Smooth muscle cell (in vitro differentiated cells): ENCODE data around the gene FMNL3. TPM values are rescaled to one million over a fixed set of nuclear protein-coding genes. Genes with fewer than 3 reads are reported as not detected.
"Not testable (repeated sequence)": the region's sequence is repeated elsewhere in the genome, so short reads cannot be mapped to it uniquely, and the experiment has no call there.

Experiments used
- DNase-seq: peaks from one replicate; lab custom pipeline; 2025; ENCODE audit not compliant: unreplicated experiment; lab: John Stamatoyannopoulos, UW
- H2AFZ ChIP-seq: fragments of 200-600 bp; sonication (generic); 2 replicates; pipeline ENCODE4 v1.6.0; 2016; ENCODE audit warnings: antibody characterized with exemption, low read depth, mild to moderate bottlenecking
- H3F3A ChIP-seq: fragments of 200-600 bp; sonication (generic); 2 replicates; pipeline ENCODE4 v1.6.0; 2017; ENCODE audit warnings: antibody characterized with exemption, low read depth
- H3K27ac ChIP-seq: fragments of 200-600 bp; sonication (generic); 2 replicates; pipeline ENCODE4 v1.5.1; 2016; ENCODE audit warnings: low read depth, mild to moderate bottlenecking
- H3K27me3 ChIP-seq: fragments of 200-600 bp; sonication (generic); 2 replicates; pipeline ENCODE4 v1.6.1; 2016; ENCODE audit warnings: low read depth, mild to moderate bottlenecking
- H3K36me3 ChIP-seq: fragments of 200-600 bp; sonication (generic); 2 replicates; pipeline ENCODE4 v1.5.1; 2016; ENCODE audit warnings: low read depth
- H3K4me1 ChIP-seq: fragments of 200-600 bp; sonication (generic); 2 replicates; pipeline ENCODE4 v1.5.1; 2016; ENCODE audit warnings: low read depth
- H3K4me2 ChIP-seq: fragments of 200-600 bp; sonication (generic); 2 replicates; pipeline ENCODE4 v1.6.0; 2016; ENCODE audit warnings: mild to moderate bottlenecking
- H3K4me3 ChIP-seq: fragments of 200-600 bp; sonication (generic); 2 replicates; pipeline ENCODE4 v1.5.1; 2016; ENCODE audit warnings: mild to moderate bottlenecking
- H3K79me2 ChIP-seq: fragments of 200-600 bp; sonication (generic); 2 replicates; pipeline ENCODE4 v1.6.0; 2016; ENCODE audit warnings: low read depth, mild to moderate bottlenecking
- H3K9ac ChIP-seq: fragments of 200-600 bp; sonication (generic); 2 replicates; pipeline ENCODE4 v1.6.0; 2016; ENCODE audit warnings: low read depth
- H3K9me3 ChIP-seq: fragments of 200-600 bp; sonication (generic); replicated peaks from 2 replicates; pipeline ENCODE4 v1.5.1; 2016; ENCODE audit warnings: low read depth
- H4K20me1 ChIP-seq: fragments of 200-600 bp; sonication (generic); 2 replicates; pipeline ENCODE4 v1.6.0; 2016; ENCODE audit warnings: low read depth
- CTCF ChIP-seq: fragments of 200-600 bp; sonication (generic); IDR thresholded peaks from 2 replicates; pipeline ENCODE4 v1.5.1; 2017; ENCODE audit warnings: borderline replicate concordance, mild to moderate bottlenecking, antibody characterized with exemption; ENCODE audit not compliant: insufficient read depth, poor library complexity, severe bottlenecking
- WGBS: methylation state at CpG from one replicate; pipeline ENCODE4 v1.1.7; 2016; ENCODE audit warnings: low lambda C conversion rate; 5-methylcytosine and 5-hydroxymethylcytosine counted together
- polyA plus RNA-seq: library from polyadenylated mRNA; unstranded; fragments of >200 nt; fragmentation: Nextera tagmentation; extraction: Ambion mirVana; gene quantifications from 2 replicates; pipeline ENCODE4 v1.2.1, GENCODE V29; 2016
- total RNA-seq: library from RNA; depleted of rRNA; stranded (reverse); fragments of >200 nt; gene quantifications from 2 replicates; pipeline ENCODE4 v1.2.3, GENCODE V29; 2014

The FMNL3 gene
- total and polyA plus RNA-seq, 2 experiments from 2014 or later = 18.3 to 21.7 TPM

GRCh38 chr12:49730568-49731101 lies 23.4 kb upstream of the FMNL3 start:
- Histone ChIP-seq H3K27ac (no peak overlapping the region), H3K27me3 (no peaks in the 10 kb centered on the region), H2AFZ (no peak overlapping the region), H3K4me1 (no peaks in the 10 kb centered on the region), H3K36me3 (no peaks in the 10 kb centered on the region), H4K20me1 (no peaks in the 10 kb centered on the region), H3K9me3 (no peaks in the 10 kb centered on the region), H3K79me2 (no peaks in the 10 kb centered on the region), H3K4me2 (no peak overlapping the region), H3F3A (no peaks in the 10 kb centered on the region), H3K4me3 (no peak overlapping the region), H3K9ac (no peak overlapping the region)
- WGBS = 89% methylated on average over 3 of the region's 3 CpGs
- no peak for DNase-seq
- no peak for TF ChIP-seq CTCF

GRCh38 chr12:49730050-49730449 lies 22.8 kb upstream of the FMNL3 start:
- no peak overlapping the region for H3K27ac ChIP-seq

DNA sequence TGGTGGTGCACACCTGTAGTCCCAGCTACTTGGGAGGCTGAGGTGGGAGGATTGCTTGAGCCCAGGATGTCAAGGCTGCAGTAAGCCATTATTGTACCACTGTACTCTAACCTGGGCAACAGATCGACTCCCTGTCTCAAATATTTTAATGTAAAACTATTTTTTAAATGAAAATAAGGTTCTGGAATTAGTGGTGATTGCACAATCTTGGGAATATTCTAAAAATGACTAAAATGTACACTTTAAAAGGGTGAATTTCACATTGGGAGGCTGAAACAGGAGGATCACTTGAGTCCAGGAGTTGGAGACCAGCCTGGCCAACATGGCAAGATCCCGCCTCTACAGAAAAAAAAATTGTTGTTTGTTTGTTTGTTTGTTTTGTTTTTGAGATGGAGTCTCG lies 21.2 kb upstream of the FMNL3 start:
- Histone ChIP-seq H3K27ac (no peak overlapping the region), H2AFZ (no peak overlapping the region), H3K27me3 (no peaks in the 10 kb centered on the region), H3K36me3 (no peaks in the 10 kb centered on the region), H3K4me3 (no peak overlapping the region), H3K4me2 (no peak overlapping the region), H3F3A (no peaks in the 10 kb centered on the region), H3K9me3 (no peaks in the 10 kb centered on the region), H3K4me1 (no peaks in the 10 kb centered on the region), H3K9ac (no peak overlapping the region), H4K20me1 (no peaks in the 10 kb centered on the region), H3K79me2 (no peaks in the 10 kb centered on the region)
- DNase-seq = no peak
- TF ChIP-seq CTCF = no peak
- 93% methylated on average over 3 of the region's 3 CpGs for WGBS

More at GRCh38 chr12:49730050-49730449, 22.8 kb upstream of the FMNL3 start:
- H3K9ac ChIP-seq = no peak overlapping the region
- H3K4me2 ChIP-seq = no peak overlapping the region
- H2AFZ ChIP-seq = no peak overlapping the region
- WGBS = 69% methylated on average over 1 of the region's 1 CpG
- no peaks in the 10 kb centered on the region for H4K20me1 ChIP-seq
- no peaks in the 10 kb centered on the region for H3K27me3 ChIP-seq
- H3K36me3 ChIP-seq = no peaks in the 10 kb centered on the region
- H3K79me2 ChIP-seq = no peaks in the 10 kb centered on the region
- TF ChIP-seq CTCF = no peak
- no peaks in the 10 kb centered on the region for H3K9me3 ChIP-seq
- no peak for DNase-seq
- H3K4me3 ChIP-seq = no peak overlapping the region
- H3F3A ChIP-seq = no peaks in the 10 kb centered on the region
- no peaks in the 10 kb centered on the region for H3K4me1 ChIP-seq

- not testable (repeated sequence) for H3F3A ChIP-seq, H3K79me2 ChIP-seq, H2AFZ ChIP-seq, DNase-seq, H3K27ac ChIP-seq, H3K9ac ChIP-seq, H3K9me3 ChIP-seq, H3K4me3 ChIP-seq, H3K27me3 ChIP-seq, H3K4me1 ChIP-seq, H3K4me2 ChIP-seq, H4K20me1 ChIP-seq, H3K36me3 ChIP-seq
- WGBS = 87% methylated on average over 3 of the region's 3 CpGs
Measured at GRCh38 chr12:49721355-49721754, 14.2 kb upstream of the FMNL3 start.
